Ureter (tissue), 1 donor: ENCODE data around the gene KCNAB2. TPM values are rescaled to one million over a fixed set of nuclear protein-coding genes. Genes with fewer than 3 reads are reported as not detected.

ENCODE experiments used
- DNase-seq: peaks from one replicate; pipeline ENCODE4 v3.0.0-alpha.2; 2020; ENCODE audit warnings: low spot score
- total RNA-seq: library from RNA; stranded (reverse); gene quantifications from one replicate; pipeline ENCODE4 v1.2.4, GENCODE V29; 2023
- donor health status: DM: yes; HTN: yes; CAD: no.

The KCNAB2 gene
- total RNA-seq, 1 donor from 2014 or later: 17.5 TPM

DNA sequence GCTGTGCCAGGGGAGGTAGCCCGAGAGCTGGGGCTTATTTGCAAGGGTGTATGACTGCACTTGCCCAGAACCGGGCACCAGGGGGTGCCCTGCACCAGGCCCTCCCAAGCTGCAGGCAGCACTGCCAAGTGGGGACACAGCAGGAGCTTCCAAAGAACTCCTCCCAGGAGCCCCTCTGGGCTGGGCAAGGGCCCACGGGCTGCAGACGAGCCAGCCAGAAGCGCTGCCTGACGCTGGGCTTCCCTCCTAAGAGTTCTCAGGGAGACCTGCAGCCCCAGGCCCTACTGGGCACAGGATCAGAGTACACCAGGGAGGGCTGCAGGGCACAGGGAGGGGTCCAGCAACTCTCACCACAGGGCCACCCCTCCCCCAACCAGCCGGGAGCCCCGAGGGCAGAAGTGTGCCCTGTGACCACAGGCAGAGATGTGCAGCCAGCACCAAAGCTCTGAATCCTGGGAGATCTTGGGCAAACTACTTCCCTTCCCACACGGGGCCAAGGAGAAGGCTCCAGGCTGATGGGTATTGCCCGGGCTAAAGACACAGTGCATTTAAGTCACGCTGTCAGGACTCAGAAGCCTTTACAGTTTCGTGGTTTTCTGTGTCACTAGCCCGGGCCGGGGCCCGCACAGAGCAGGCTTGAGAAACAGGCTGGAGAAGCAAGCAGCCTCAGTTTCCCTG lies 63.4 kb downstream of the KCNAB2 start:
- DNase-seq: no peak

DNA sequence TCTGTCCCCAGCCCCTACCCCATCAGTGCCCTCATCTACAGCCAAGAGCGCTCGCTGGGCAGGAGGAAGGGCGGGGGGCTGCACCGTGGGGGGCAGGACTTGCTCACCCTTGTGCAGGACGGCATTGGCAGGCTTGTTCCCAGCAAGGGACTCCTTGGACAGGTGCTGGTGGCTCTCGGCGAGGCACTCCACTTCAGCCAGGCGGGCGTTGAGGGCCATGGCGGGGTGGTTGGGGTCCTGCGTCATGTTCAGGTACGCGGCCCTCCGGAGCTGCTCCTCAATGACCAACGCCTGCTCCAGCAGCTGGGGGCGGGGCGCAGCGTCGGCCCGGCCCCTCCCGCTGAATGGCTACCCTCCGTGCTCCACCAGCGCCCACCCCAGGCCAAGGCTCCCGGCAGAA lies 64.0 kb downstream of the KCNAB2 start:
- no peak for DNase-seq

DNA sequence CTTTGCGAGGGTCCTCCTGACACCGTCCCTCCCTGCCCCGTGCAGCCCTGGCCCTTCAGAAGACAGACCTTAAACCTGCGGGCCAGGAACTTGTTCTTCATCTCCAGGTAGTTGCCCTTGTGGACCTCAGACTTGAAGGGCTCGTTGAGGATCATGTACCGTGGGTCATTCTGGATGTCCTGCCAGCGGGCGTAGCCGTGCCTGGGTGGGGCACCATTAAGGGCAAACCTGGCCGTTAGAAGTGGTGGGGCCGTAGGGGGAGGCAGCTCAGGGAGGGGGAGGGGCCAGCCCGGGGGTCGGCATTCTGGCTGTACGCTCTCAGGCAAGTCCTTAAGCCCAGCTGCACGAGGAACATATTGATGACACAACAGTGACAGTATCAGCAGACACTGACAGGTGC lies 64.6 kb downstream of the KCNAB2 start:
- DNase-seq: no peak

DNA sequence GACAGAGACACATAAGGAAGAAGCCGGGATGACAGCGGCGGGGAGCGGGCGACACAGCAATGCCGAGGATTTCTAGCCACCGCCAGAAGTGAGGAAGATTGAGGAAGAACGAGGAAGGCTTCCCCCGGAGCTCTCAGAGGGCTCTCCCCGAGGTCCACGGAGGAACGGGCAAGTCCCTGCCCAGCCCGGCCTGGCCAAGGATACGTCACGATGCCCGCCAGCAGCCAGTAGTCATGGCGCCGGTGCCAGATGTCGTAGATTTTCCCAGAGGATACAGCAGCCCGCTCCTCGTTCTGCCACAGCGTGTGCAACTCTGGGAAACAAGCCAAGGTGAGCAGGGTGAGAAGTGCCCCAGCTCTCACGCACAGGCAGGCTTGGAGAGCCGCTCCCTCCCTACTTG lies 65.9 kb downstream of the KCNAB2 start:
- DNase-seq: no peak

DNA sequence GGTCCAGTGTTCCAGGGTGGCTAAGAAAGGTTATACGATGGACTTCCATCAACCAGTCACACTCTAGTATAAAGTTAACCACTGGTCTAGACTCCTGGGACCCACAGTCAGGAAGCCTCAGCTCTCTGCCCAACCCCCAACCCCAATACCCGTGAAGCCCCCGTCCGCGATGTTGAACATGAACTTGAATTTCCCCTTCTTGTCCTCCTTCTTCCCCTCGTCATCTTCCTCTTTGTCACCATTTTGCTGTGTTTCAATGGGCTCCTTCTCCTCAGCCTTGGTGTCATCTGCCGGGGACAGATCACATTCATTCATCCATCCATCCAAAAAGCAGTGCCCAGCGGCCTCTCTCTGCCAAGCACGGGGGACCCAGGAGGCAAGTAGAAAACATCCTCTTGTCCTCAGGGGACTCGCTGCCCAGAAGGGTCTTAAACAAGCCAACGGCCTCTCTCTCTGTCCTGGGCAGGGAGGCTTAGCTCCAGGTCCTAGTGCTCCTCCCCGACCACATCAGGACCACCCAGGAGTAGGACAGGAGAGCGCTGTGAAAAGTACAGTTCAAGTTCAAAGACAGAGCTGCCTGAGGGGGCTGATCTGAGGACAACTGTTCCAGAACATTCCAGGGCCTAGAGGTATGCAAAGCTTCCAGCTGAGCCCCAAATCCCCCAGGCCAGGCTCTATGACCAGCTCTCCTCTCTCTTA lies 66.5 kb downstream of the KCNAB2 start:
- no peak for DNase-seq

DNA sequence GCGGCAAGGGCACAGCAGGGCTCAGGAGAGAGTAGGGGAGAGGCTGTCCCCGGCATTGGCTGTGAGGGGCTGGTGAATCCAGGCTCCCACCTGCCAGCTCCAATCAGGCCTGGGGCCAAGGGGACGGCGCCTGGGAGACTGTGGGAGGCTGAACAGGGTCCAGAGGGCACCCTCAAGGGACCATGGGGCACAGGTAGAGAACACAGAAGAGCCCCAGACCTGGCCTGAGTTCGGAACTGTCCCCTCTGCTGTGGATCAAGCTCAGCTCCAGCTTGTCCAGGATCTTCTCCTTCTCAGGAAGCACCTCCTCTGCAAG lies 67.0 kb downstream of the KCNAB2 start:
- no peak for DNase-seq

DNA sequence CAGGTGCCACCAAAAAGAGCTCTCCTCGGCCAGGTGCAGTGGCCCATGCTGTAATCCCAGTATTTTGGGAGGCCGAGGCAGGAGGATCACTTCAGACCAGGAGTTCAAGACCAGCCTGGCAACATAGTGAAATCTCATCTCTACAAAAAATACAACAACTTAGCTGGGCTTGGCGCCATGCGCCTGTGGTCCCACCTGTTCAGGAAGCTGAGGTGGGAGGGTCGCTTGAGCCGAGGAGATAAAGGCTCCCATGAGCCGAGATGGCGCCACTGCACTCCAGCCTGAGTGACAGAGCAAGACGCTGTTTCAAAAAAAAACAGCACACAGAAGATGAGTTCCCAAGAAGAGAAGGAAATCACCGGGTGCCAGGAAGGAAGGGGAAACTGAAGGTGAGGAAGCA lies 67.4 kb downstream of the KCNAB2 start:
- no peak for DNase-seq

DNA sequence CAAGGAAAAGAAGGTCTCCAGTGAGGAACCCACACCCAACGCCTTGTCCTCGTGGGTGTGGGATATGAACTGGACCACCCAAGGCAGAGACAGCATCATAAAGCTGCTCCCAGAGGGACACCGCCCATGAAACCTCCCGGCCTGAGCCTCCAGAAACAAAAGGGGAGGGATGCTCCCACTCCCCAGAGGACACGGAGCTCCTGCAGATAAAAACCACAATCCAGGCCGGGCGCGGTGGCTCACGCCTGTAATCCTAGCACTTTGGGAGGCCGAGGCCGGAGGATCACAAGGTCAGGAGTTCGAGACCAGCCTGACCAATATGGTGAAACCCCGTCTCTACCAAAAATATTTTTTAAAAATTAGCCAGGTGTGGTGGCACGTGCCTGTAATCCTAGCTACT lies 68.1 kb downstream of the KCNAB2 start:
- no peak for DNase-seq

DNA sequence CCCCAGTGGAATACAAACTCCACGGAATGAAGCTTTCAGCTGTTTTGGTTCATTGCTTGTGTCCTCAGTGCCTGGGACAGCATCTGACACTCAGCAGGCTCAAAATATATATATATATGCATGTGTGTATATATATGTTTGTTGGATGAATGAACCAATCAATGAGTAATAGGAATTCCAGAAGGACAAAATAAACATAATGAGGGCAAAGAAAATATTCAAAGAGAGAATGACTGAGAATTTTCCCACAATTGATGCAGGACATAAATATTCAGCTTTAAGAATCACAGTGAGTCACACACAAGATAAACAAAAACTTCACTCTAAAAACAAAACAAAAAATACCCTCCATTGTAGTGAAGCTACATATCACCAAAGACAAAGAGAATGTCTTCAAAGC lies 70.4 kb downstream of the KCNAB2 start:
- DNase-seq: no peak

DNA sequence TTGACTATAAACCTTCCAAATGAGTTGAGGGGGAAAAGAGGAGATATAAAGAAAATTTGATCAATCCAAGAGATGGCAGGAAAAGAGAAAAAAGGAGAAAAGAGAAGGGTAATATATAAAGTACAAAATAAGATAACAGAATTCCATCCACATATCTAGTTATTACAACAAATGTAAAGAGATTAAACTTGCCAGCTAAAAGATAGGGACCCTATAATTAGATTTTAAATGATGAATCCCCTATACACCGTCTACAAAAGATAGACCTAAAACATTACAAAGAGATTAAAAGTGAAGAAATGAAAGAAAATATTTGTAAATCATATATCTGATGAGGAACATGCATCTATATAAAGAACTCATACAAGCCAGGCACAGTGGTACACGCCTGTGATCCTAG lies 71.4 kb downstream of the KCNAB2 start:
- DNase-seq: no peak

DNA sequence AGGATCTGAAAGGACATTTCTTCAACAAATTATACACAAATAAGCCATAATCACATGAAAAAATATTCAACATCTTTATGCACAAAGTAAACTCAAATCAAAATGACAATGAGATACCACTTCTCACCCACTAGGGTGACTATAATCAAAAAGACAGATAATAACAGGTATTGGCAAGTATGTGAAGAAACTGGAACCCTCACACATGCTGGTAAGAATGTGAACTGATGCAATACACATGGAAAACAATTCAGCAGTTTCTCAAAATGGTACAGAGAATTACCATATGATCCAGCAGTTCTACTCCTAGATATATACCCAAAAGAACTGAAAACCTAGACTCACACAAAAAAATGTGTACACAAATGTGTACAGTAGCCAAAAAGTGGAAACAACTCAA lies 71.9 kb downstream of the KCNAB2 start:
- no peak for DNase-seq

DNA sequence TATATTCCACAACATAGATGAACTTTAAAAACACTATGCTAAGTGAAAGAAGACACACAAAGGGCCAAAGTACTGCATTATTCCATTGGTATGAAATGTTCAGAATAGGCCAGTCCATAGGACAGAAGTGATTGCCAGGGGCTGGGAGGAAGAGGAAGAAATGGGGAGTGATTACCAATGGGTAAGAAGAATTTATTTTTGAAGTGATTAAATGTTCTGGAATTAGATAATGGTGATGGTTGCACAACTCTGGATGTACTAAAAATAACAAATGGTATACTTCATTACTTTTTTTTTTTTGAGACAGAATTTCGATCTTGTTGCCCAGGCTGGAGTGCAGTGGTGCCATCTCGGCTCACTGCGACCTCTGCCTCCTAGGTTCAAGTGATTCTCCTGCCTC lies 72.7 kb downstream of the KCNAB2 start:
- no peak for DNase-seq

DNA sequence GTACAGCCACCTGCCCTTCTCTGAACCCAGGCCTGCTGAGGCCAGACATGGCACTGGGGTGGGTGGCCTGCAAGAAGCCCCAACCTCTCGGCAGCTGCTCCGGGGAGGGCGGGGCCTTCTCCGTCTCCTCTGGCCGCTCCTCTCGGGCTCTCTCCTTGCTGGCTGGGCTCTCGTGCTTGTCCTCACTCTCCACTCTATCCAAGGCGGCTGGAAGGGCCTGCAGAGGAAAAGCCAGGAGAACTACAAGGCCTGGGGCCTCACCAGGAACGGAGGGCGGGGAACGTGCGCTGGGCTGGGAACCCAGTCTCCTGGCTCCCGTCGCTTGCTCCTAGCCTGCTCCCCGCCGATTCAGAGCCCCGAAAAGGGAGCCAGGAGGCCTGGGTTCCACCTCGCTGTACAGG lies 75.3 kb downstream of the KCNAB2 start:
- DNase-seq: no peak

DNA sequence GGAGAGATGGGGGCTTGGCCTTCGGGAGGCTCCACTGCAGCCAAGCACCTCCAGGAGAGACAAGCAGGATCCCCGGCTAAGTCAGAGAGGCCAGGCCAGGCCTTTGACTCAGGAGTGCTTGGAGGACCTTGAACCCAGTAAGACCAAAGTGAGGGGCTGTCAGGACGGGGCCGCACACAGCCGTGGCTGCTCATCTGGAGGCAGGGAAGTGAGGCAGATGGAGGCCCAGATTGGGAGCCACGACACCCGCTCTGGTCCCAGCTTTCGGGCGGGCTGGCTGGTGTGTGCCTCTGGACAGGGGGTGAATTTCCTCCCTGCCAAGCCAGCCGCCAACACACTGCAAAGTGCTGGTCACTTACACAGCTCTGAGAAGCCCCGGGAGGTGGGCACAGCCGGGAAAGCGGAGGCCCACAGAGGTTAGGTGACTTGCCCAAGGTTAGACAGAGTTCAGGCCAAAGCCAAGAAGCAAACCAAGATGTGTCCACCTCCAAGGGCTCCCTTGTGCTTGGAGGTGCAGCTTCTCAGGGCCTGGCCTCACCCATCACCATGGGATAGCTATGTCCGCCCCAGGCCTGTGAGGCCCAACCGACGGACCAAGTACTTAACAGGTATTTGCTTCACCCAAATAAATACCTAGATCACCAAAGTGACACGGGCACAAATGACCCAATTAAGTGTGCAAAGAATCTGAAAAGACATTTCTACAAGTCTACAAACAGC lies 76.1 kb downstream of the KCNAB2 start:
- no peak for DNase-seq

DNA sequence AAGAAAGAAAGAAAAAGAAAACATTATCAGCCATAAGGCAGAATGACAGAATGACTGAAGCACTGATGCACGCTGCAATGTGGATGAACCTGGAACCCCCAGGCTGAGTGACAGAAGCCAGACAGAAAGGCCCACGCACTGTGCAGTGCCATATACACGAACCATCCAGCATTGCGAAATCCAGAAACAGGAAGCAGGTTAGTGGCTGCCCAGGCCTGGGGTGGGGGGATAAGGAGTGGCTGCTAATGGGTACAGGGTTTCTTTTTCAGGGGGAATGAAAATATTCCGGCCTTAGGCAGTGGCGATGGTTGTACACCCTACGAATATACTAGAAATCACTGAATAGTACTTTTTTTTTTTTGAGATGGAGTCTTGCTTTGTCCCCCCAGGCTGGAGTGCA lies 77.4 kb downstream of the KCNAB2 start:
- DNase-seq: no peak

DNA sequence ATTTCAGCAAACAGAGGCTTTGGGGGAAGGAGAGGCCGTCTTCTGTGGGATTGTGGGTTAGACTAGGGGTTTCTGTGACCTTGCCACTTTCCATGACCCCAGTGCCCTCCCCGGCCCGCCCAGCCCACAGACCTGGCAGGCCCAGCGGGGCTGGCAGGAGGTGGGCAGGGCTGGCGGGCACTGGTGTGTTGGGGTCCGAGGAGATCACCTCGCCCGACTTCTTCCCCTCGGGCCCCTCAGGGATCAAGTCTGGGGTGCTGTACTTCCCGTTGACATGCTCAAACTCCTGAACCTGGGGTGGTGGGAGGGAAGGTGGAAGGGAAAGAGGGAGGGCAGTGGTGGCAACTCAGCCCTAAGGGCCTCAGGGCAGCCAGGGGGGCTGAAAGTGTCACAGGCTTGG lies 78.1 kb downstream of the KCNAB2 start:
- no peak for DNase-seq

DNA sequence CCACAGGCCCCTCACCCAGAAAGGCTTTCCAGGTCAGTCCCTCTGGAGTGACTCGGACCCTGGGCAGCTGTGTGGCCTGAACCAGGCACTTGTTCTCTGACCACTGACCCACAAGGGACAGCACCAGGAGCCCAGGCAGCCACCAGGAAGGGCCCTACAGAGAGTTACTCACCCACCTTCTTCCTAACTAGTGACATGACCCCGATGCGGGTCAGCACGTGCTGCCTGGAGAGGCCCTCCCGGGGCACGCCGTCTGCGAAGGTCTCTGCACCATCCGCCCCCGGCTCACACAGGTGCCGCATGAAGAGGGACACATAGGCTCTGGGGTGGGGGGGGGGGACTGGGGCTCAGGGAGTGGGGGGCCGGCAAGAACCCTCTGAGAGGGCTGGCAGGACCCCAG lies 78.7 kb downstream of the KCNAB2 start:
- no peak for DNase-seq

DNA sequence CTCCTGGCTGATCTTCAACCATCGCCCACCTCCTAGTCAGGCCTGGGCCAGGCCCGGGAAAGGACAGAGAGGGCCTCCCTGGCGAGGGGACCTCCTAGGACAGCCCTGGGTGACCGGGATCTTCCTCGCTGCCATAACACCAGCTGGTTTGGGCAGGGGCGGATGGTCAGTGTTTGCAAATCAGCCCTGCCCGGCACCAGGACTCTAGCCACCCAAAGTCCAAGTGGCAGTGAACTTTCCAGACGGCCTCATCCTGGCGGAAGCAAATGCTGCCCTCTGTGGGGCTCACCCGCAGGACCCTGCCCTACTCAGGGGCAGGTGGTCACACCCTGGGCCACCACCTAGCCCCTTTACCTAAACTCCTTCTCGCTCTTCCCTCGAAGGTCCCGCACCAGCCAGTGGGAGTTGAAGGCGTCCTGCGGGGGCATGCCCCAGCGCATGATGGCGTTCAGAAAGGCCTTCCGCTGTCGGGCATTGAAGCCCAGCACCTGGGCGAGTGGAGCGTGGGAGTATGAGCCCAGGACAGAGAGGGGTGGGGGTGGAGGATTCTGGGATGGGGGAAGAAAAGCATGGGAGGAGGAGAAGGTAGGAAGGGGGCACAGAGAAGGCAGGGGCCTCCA lies 79.2 kb downstream of the KCNAB2 start:
- DNase-seq: no peak

DNA sequence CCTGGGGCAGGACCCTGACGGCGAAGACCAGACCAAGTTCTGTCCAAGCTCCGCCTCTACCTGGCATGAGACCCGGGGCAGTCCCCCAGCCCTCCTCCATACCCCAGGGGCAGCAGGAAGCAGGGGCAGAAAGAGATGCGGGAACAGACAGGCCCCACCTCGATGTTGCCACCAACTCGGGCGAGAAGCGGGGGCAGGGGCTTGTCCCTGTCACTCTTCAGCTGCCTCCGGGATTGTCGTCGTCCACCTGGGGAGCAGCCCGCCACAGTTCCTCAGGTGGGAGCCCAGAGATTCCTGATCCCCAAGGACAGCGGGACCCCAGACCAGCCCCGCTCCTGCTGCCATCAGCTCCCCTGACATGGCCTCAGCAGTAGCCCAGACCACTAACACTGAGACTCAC lies 79.7 kb downstream of the KCNAB2 start:
- no peak for DNase-seq

DNA sequence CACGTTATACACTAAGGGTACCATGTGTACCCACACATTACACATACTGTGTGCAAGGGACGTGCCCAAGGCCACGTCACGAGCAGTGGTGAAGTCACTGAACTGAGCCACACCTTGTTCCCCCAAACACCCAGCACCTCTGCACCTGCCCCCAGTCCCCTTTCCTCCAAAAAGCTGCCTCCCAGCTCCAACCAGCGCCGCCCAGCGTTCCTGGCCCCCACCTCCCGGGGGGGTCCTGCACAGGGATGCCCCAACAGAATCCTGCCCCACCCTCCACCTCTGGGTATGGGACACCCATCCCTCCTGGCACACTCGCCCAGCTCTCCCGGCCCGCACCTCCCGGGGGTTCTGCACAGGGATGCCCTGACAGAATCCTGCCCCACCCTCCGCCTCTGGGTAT lies 80.3 kb downstream of the KCNAB2 start:
- DNase-seq: no peak

DNA sequence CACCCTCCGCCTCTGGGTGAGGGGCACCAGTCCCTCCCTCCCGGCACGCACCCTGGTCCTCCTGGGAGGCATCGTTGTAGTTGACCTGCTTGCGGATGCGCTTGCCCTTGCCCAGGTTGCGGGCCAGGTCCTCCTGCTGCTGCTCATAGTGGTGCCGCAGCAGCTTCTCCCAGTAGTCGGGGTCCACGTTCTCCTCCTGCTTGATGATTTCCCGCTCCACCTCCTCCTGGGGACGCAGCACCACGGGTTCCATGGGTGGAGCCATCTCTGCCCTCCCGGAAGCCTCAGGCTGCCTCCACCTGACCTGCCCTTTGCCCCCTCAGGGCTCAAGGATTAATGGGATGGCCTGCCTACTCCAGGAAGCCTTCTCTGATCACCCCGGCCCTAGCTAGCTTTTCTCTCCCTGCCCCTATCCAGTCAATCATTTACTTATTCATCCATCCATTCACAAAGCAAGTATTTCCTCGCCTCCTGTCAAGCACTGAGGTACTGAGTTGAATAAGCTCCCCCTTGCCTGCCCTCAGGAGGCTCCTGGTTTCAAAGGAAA lies 80.9 kb downstream of the KCNAB2 start:
- DNase-seq: no peak

DNA sequence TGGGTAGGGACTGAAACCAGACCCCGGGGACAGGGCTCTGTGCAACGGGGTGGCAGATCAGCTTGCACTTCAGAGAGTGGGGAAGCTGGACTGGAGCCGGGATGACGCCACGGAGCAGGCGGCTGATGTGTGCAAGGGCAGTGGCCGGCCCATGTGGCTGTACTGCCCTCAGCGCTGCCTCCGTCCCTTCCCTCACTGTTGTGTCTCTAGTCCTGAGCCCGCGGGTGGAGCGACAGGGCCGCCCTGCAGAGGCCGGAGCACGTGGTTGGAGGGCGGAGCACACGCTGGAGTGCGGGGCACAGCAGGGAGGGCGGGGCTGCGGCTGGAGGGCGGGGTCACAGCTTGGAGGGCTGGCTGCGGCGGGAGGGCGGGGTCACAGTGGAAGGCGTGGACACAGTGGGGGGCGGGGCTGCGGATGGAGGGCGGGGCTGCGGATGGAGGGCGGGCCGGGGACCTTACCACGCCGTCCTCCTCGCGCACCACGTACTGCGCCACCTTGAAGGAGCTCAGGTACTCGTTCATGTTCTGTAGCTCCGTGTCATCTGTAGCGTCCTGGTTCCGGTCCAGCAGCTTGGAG lies 82.0 kb downstream of the KCNAB2 start:
- DNase-seq: peak; percentile 87
